Activated CD8-positive, alpha-beta memory T cell treated with anti-CD3 and anti-CD28 coated beads, Interleukin-2, amount 10 ng/mL, durations not matched to agents 7 days and 5 days (primary cell): ENCODE measurements around the gene PLCB4. TPM values are rescaled to one million over a fixed set of nuclear protein-coding genes. Genes with fewer than 3 reads are reported as not detected.

Experiments used
- ATAC-seq: fragments of 150-1000 bp; cut with Tn5 transposase; one replicate; pipeline ENCODE4 v1.10.0; 2021; ENCODE audit warnings: moderate library complexity
- CTCF ChIA-PET: fragments of 350-600 bp; sonication (Branson Sonifier 250); formaldehyde crosslinking; loops from one replicate; lab custom pipeline; 2021; ENCODE audit warnings: antibody characterized with exemption; lab: Charles Lee
- DNase-seq: peaks from one replicate; pipeline ENCODE4 v3.0.0-alpha.2; 2020
- H3K27ac Mint-ChIP-seq: one replicate; pipeline ENCODE4 v1.8.0; 2021; ENCODE audit warnings: mild to moderate bottlenecking, mixed read lengths
- H3K27me3 Mint-ChIP-seq: one replicate; pipeline ENCODE4 v1.8.0; 2021; ENCODE audit warnings: mixed read lengths
- H3K36me3 Mint-ChIP-seq: one replicate; pipeline ENCODE4 v1.8.0; 2021; ENCODE audit warnings: mild to moderate bottlenecking, mixed read lengths
- H3K4me1 Mint-ChIP-seq: one replicate; pipeline ENCODE4 v1.8.0; 2021; ENCODE audit warnings: mixed read lengths
- H3K4me3 Mint-ChIP-seq: one replicate; pipeline ENCODE4 v1.8.0; 2021; ENCODE audit warnings: mild to moderate bottlenecking, moderate library complexity, mixed read lengths
- H3K9me3 Mint-ChIP-seq: one replicate; pipeline ENCODE4 v1.8.0; 2022; ENCODE audit warnings: low read depth, mixed read lengths
- total RNA-seq, 2 experiments: library from RNA; stranded (reverse); gene quantifications; one replicate each; pipeline ENCODE4 v1.2.3, GENCODE V29; 2021

PLCB4 gene
- not detected for total RNA-seq

- Mint-ChIP-seq H3K9me3 (no peaks in the 10 kb centered on the region), H3K4me3 (no peak within 1 kb of the TSS), H3K27ac (no peak within 1 kb of the TSS), H3K27me3 (peaks cover 25% of the 10 kb centered on the region), H3K4me1 (peaks cover 2% of the 10 kb centered on the region), H3K36me3 (peaks cover 2% of the 10 kb centered on the region)
- DNase-seq (no peak), ATAC-seq (no peak)
- CTCF ChIA-PET, result no interaction called here
Observed at GRCh38 chr20:9068841-9069663, at the start of gene PLCB4. Gene PLCB4 (plus strand): TSS chr20:9069087. CDS start chr20:9307815, 238,728 bp downstream.

- DNase-seq (no peak), ATAC-seq (no peak)
- H3K27ac Mint-ChIP-seq, result no peak overlapping the region
- no peaks in the 10 kb centered on the region for H3K27me3 Mint-ChIP-seq
- no peaks in the 10 kb centered on the region for H3K36me3 Mint-ChIP-seq
- H3K4me3 Mint-ChIP-seq, result no peak overlapping the region
- no peaks in the 10 kb centered on the region for H3K9me3 Mint-ChIP-seq
- H3K4me1 Mint-ChIP-seq, result no peaks in the 10 kb centered on the region
- CTCF ChIA-PET, result interaction anchor here (0.7 kb wide), 1 partner anchor 1186 kb away, joined by 4 read pairs; no protein-coding TSS in a partner anchor
Observed at GRCh38 chr20:9019833-9020232, 49.1 kb upstream of the PLCB4 start.

DNA sequence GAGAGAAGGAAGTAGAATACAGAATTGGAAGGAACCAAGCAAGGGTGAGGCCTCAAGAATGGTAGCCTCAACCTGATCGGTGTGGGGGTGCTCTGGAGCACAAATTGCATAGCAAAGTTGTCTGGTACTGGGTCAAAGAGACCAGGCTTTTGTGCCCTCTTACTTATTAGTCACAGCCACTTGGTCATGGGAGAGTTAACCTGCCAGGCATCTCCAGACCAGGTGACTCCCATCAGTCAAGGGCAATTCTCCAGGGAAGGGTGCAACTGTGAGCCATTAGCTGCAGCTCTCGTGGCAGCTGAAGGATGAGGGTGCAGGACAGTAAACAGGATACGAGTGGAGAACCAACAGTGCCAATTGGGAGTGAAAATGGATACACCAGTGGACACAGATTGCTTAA, 47.7 kb upstream of the PLCB4 start:
- Mint-ChIP-seq H3K4me1 (no peaks in the 10 kb centered on the region), H3K36me3 (no peaks in the 10 kb centered on the region), H3K9me3 (no peaks in the 10 kb centered on the region), H3K27ac (no peak overlapping the region), H3K4me3 (no peak overlapping the region), H3K27me3 (no peaks in the 10 kb centered on the region)
- CTCF ChIA-PET, result no interaction called here
- ATAC-seq, result no peak
- no peak for DNase-seq

DNA sequence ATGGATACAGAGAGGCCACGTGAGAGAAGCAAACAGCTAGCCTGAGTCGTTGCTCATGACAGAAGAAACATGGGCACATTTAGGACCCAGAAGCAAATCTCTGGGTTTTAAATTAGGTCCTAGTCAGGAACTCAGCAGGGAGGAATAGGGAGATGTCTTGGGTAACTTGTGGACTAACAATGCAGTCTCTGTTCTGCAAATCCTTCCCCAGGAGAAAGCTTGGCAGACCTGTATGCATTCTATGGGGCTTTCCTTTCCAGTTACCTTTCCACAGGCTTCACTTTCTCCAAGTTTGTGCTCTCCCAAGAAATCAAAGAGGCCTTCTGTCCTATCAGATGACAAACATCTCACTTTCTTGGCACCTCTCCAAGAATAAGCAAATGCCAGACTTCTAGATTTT, 47.2 kb upstream of the PLCB4 start:
- no peaks in the 10 kb centered on the region for H3K36me3 Mint-ChIP-seq
- DNase-seq (no peak), ATAC-seq (no peak)
- H3K4me3 Mint-ChIP-seq, result no peak overlapping the region
- H3K27me3 Mint-ChIP-seq, result no peaks in the 10 kb centered on the region
- H3K27ac Mint-ChIP-seq, result no peak overlapping the region
- H3K4me1 Mint-ChIP-seq, result no peaks in the 10 kb centered on the region
- CTCF ChIA-PET, result no interaction called here
- H3K9me3 Mint-ChIP-seq, result no peaks in the 10 kb centered on the region

- ATAC-seq (no peak), DNase-seq (no peak)
- no peaks in the 10 kb centered on the region for H3K4me1 Mint-ChIP-seq
- no peaks in the 10 kb centered on the region for H3K36me3 Mint-ChIP-seq
- no peak overlapping the region for H3K27ac Mint-ChIP-seq
- no peaks in the 10 kb centered on the region for H3K9me3 Mint-ChIP-seq
- CTCF ChIA-PET, result no interaction called here
- no peak overlapping the region for H3K4me3 Mint-ChIP-seq
- no peaks in the 10 kb centered on the region for H3K27me3 Mint-ChIP-seq
Observed at GRCh38 chr20:9022376-9022775, 46.5 kb upstream of the PLCB4 start.

- DNase-seq (no peak), ATAC-seq (no peak)
- H3K27me3 Mint-ChIP-seq, result no peaks in the 10 kb centered on the region
- CTCF ChIA-PET, result no interaction called here
- H3K4me1 Mint-ChIP-seq, result no peaks in the 10 kb centered on the region
- H3K27ac Mint-ChIP-seq, result no peak overlapping the region
- no peaks in the 10 kb centered on the region for H3K36me3 Mint-ChIP-seq
- H3K4me3 Mint-ChIP-seq, result no peak overlapping the region
- H3K9me3 Mint-ChIP-seq, result no peaks in the 10 kb centered on the region
Observed at GRCh38 chr20:9024606-9025005, 44.3 kb upstream of the PLCB4 start.

DNA sequence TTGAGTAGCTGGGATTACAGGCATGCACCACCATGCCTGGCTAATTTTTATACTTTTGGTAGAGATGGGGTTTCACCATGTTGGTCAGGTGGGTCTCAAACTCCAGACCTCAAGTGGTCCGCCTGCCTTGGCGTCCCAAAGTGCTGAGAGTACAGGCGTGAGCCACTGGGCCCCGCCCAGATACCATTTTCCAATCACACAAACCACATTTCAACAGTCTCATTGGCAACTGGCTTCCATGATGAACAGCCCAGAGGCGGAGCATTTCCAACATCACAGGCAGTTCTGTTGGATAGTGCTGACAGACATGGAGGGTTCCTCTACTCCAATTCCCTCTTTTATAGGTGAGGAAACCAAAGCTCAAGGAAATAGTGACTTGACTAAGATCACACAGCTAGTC, 43.9 kb upstream of the PLCB4 start:
- H3K27ac Mint-ChIP-seq, result no peak overlapping the region
- H3K9me3 Mint-ChIP-seq, result no peaks in the 10 kb centered on the region
- no peak overlapping the region for H3K4me3 Mint-ChIP-seq
- H3K4me1 Mint-ChIP-seq, result no peaks in the 10 kb centered on the region
- no peaks in the 10 kb centered on the region for H3K36me3 Mint-ChIP-seq
- CTCF ChIA-PET, result no interaction called here
- no peak for ATAC-seq
- DNase-seq, result no peak
- no peaks in the 10 kb centered on the region for H3K27me3 Mint-ChIP-seq

DNA sequence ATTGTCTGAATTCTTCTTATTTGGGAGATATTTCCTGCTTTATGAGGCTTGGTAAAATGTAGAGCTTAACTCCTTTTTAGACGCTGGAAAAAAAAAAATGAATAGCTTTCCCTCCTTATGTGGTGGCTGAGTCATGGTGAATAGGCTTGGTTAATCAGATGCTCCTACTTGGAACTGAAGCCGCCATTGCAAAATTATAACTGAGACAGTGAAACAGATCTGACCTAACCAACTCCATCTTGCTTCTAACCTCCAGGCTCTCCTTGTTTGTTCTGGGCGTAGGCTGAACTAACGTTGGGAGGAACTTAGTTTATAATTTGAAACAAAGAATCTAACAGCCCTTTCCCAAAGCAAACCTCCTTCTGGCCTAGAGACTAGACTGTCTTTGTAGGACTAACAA, 43.2 kb upstream of the PLCB4 start:
- Mint-ChIP-seq H3K36me3 (no peaks in the 10 kb centered on the region), H3K27ac (no peak overlapping the region), H3K4me1 (no peaks in the 10 kb centered on the region), H3K4me3 (no peak overlapping the region), H3K9me3 (no peaks in the 10 kb centered on the region), H3K27me3 (no peaks in the 10 kb centered on the region)
- ATAC-seq, result no peak
- no peak for DNase-seq
- CTCF ChIA-PET, result no interaction called here

GRCh38 chr20:9027626-9028025, 41.3 kb upstream of the PLCB4 start:
- no peaks in the 10 kb centered on the region for H3K27me3 Mint-ChIP-seq
- DNase-seq (no peak), ATAC-seq (no peak)
- no peaks in the 10 kb centered on the region for H3K36me3 Mint-ChIP-seq
- no peaks in the 10 kb centered on the region for H3K9me3 Mint-ChIP-seq
- H3K27ac Mint-ChIP-seq, result no peak overlapping the region
- H3K4me3 Mint-ChIP-seq, result no peak overlapping the region
- no peaks in the 10 kb centered on the region for H3K4me1 Mint-ChIP-seq
- CTCF ChIA-PET, result no interaction called here

- no peaks in the 10 kb centered on the region for H3K36me3 Mint-ChIP-seq
- H3K4me1 Mint-ChIP-seq, result no peaks in the 10 kb centered on the region
- DNase-seq, result no peak
- no peak for ATAC-seq
- no peak overlapping the region for H3K4me3 Mint-ChIP-seq
- H3K9me3 Mint-ChIP-seq, result peaks cover 7% of the 10 kb centered on the region
- H3K27me3 Mint-ChIP-seq, result no peaks in the 10 kb centered on the region
- CTCF ChIA-PET, result no interaction called here
- H3K27ac Mint-ChIP-seq, result no peak overlapping the region
Observed at GRCh38 chr20:9028419-9028818, 40.5 kb upstream of the PLCB4 start.

- CTCF ChIA-PET, result no interaction called here
- H3K4me3 Mint-ChIP-seq, result no peak overlapping the region
- ATAC-seq, result no peak
- no peak overlapping the region for H3K27ac Mint-ChIP-seq
- H3K9me3 Mint-ChIP-seq, result peaks cover 10% of the 10 kb centered on the region
- H3K4me1 Mint-ChIP-seq, result no peaks in the 10 kb centered on the region
- DNase-seq, result no peak
- H3K36me3 Mint-ChIP-seq, result no peaks in the 10 kb centered on the region
- H3K27me3 Mint-ChIP-seq, result no peaks in the 10 kb centered on the region
Observed at GRCh38 chr20:9031991-9032390, 36.9 kb upstream of the PLCB4 start.

DNA sequence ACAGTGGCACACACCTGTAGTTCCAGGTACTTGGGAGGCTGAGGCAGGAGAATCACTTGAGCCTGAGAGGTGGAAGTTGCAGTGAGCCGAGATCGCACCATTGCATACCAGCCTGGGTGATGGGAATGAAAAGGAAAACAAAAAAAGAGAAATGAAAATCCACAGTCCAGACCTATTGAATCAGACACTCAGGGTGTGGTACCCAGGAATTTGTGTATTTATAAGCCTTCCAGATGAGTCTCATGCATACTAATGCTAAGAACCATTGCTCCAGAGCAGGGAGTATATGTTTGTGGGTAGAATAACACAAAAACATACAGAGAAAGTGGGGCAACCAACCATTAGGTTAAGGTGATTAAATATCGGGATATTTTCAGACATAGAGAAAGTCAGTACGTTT, 36.1 kb upstream of the PLCB4 start:
- Mint-ChIP-seq H3K27me3 (no peaks in the 10 kb centered on the region), H3K27ac (no peak overlapping the region), H3K4me1 (no peaks in the 10 kb centered on the region), H3K9me3 (peaks cover 10% of the 10 kb centered on the region), H3K4me3 (no peak overlapping the region), H3K36me3 (no peaks in the 10 kb centered on the region)
- CTCF ChIA-PET, result no interaction called here
- ATAC-seq (no peak), DNase-seq (no peak)

GRCh38 chr20:9035126-9035525, 33.8 kb upstream of the PLCB4 start:
- ATAC-seq, result no peak
- Mint-ChIP-seq H3K4me3 (no peak overlapping the region), H3K36me3 (no peaks in the 10 kb centered on the region), H3K27me3 (no peaks in the 10 kb centered on the region), H3K4me1 (no peaks in the 10 kb centered on the region), H3K9me3 (peaks cover 10% of the 10 kb centered on the region), H3K27ac (no peak overlapping the region)
- CTCF ChIA-PET, result no interaction called here
- no peak for DNase-seq

- Mint-ChIP-seq H3K9me3 (peaks cover 10% of the 10 kb centered on the region), H3K36me3 (no peaks in the 10 kb centered on the region), H3K27ac (no peak overlapping the region), H3K4me1 (no peaks in the 10 kb centered on the region), H3K27me3 (no peaks in the 10 kb centered on the region), H3K4me3 (no peak overlapping the region)
- DNase-seq, result no peak
- CTCF ChIA-PET, result no interaction called here
- no peak for ATAC-seq
Observed at GRCh38 chr20:9036593-9036992, 32.3 kb upstream of the PLCB4 start.
